Testis (tissue), 5 donors: ENCODE data around the gene PCDH11Y. TPM values are rescaled to one million over a fixed set of nuclear protein-coding genes. Genes with fewer than 3 reads are reported as not detected.
"Not testable (repeated sequence)": the region's sequence is repeated elsewhere in the genome, so short reads cannot be mapped to it uniquely, and the experiment has no call there.

Experiments
- DNase-seq: peaks from one replicate; pipeline ENCODE4 v3.0.0-alpha.2; 2019
- H3K27ac ChIP-seq, 2 donors: fragments of 200-600 bp; sonication (generic); one replicate each; pipeline ENCODE4 v1.5.1; 2019
- H3K27me3 ChIP-seq: fragments of 200-600 bp; sonication (generic); one replicate; pipeline ENCODE4 v1.5.1; 2019
- H3K36me3 ChIP-seq: fragments of 200-600 bp; sonication (generic); one replicate; pipeline ENCODE4 v1.5.1; 2017; ENCODE audit warnings: low read depth; ENCODE audit errors: missing control alignments
- H3K4me1 ChIP-seq: fragments of 200-600 bp; sonication (generic); one replicate; pipeline ENCODE4 v1.5.1; 2019
- H3K4me3 ChIP-seq, 2 donors: fragments of 200-600 bp; sonication (generic); one replicate each; pipeline ENCODE4 v1.5.1; 2017 to 2019
- H3K9me3 ChIP-seq: fragments of 200-600 bp; sonication (generic); one replicate; pipeline ENCODE4 v1.5.1; 2017
- CTCF ChIP-seq, 3 experiments: fragments of 450-650 bp in 2 of 3; fragments of 200-600 bp in 1 of 3; sonication (generic) in 1 of 3; IDR thresholded peaks; one replicate each; pipeline ENCODE4 v1.5.1; 2016 to 2019; ENCODE audit warnings: antibody characterized with exemption in 3 of 3, mild to moderate bottlenecking in 2 of 3, moderate library complexity in 1 of 3
- WGBS, 2 donors: methylation state at CpG; one replicate each; pipeline ENCODE4 v1.1.5; 2018; 5-methylcytosine and 5-hydroxymethylcytosine counted together
- intact Hi-C: fragments of 100-400 bp; cut with DNase I; formaldehyde crosslinking; loops from one replicate; pipeline ENCODE4 v1.15.1; 2023; ENCODE audit warnings: low total_unique reads
- long read RNA-seq, 2 donors: transcript quantifications; one replicate each; lab custom pipeline, GENCODE V29; 2026
- polyA plus RNA-seq: library from polyadenylated mRNA; stranded (reverse); fragments of 350-450 nt; fragmentation: Illumina TruSeq; extraction: RNeasy Lipid Tissue Mini Kit (QIAGEN cat#74804); gene quantifications from one replicate; pipeline ENCODE4 v1.2.3, GENCODE V29; 2014; ENCODE audit warnings: low read depth, low replicate concordance; ENCODE audit not compliant: insufficient read depth
- total RNA-seq, 2 donors: library from RNA; depleted of rRNA; stranded (reverse); fragments of >200 nt; gene quantifications; one replicate each; pipeline ENCODE4 v1.2.3, GENCODE V29; 2016

The PCDH11Y gene, protein sequence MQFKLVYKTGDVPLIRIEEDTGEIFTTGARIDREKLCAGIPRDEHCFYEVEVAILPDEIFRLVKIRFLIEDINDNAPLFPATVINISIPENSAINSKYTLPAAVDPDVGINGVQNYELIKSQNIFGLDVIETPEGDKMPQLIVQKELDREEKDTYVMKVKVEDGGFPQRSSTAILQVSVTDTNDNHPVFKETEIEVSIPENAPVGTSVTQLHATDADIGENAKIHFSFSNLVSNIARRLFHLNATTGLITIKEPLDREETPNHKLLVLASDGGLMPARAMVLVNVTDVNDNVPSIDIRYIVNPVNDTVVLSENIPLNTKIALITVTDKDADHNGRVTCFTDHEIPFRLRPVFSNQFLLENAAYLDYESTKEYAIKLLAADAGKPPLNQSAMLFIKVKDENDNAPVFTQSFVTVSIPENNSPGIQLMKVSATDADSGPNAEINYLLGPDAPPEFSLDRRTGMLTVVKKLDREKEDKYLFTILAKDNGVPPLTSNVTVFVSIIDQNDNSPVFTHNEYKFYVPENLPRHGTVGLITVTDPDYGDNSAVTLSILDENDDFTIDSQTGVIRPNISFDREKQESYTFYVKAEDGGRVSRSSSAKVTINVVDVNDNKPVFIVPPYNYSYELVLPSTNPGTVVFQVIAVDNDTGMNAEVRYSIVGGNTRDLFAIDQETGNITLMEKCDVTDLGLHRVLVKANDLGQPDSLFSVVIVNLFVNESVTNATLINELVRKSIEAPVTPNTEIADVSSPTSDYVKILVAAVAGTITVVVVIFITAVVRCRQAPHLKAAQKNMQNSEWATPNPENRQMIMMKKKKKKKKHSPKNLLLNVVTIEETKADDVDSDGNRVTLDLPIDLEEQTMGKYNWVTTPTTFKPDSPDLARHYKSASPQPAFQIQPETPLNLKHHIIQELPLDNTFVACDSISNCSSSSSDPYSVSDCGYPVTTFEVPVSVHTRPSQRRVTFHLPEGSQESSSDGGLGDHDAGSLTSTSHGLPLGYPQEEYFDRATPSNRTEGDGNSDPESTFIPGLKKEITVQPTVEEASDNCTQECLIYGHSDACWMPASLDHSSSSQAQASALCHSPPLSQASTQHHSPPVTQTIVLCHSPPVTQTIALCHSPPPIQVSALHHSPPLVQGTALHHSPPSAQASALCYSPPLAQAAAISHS (N-terminal part only)
- total RNA-seq (1 to 10 TPM; 1.4 to 4.2 TPM), polyA plus RNA-seq (0.40 TPM)
- long read RNA-seq, donor 1, full-length matches to known transcripts, result 1 of 1 reads
- long read RNA-seq, donor 1, partial matches to known transcripts, result 0 of 1 reads
- long read RNA-seq, donor 1, other reads (novel, unspliced or antisense), result 0 of 1 reads
- long read RNA-seq, donor 2, result 0 reads

GRCh38 chrY:5000057-5000456 lies at the start of gene PCDH11Y:
PCDH11Y (plus strand) TSS chrY:5000296; CDS start chrY:5057100, 56,804 bp downstream.
- H3K4me3 ChIP-seq, H3K9me3 ChIP-seq, H3K36me3 ChIP-seq, H3K27me3 ChIP-seq, H3K4me1 ChIP-seq, H3K27ac ChIP-seq, intact Hi-C loops: not testable (repeated sequence)
- WGBS, 2 donors, result no CpG with 5 or more reads among the region's 21 CpGs
- DNase-seq, result peak; percentile 28

DNA sequence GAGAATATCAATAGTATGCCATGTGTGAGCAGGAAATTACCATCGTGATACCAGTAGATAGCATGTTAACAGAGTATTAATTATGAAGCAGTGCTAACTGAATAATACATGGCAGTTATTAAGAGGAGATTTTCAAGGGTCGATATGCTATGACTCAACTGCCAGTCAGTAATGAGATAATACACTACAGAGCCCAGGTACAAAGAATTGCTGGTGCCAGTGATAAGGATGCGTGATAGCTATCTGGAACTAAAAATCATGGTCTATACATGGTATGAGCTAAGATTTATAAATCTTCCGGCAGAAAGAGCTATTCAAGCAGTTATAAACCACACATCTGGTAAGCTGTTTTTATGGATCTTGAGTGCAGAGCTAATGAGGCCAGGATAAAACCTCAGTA lies 32.2 kb upstream of the PCDH11Y start:
- intact Hi-C loops, DNase-seq, H3K9me3 ChIP-seq, H3K27me3 ChIP-seq, H3K36me3 ChIP-seq, H3K4me3 ChIP-seq, H3K4me1 ChIP-seq, H3K27ac ChIP-seq: not testable (repeated sequence)
- WGBS, 2 donors, result 67% methylated on average over 1 of the region's 4 CpGs; no CpG with 5 or more reads in 1 of the 2 donors

DNA sequence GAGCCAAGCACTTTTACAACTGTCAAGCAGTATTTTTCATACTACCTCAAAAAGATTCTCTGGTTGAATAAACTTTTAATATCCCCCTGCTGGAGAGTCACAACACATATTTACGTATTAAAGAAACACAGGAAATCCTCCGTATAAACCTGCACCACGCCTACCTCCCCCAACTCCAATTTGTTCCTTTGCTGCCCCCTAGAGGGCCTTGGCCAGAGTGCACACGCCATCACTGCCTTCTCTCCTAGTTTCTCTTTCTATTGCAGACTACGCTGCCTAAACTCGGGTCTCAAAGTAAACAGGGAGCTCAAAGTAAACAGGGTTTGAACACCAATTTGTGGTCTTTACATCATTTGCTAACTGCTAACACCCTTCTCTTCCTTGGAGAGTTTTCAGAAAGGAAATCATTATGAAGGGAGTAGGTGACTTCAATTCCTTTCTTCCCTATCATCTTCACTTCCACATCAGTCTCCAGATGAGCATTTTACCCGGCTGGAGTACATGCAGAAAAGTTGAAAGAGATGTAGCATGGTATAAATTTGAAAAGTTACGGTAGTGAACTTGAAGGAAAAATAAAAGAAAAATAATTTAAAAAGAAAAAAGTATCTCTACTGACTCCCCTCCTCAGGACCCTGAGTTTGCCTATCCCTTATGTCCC lies 8.2 kb upstream of the PCDH11Y start:
- H3K4me3 ChIP-seq, intact Hi-C loops, H3K36me3 ChIP-seq, H3K27me3 ChIP-seq, DNase-seq, H3K4me1 ChIP-seq, H3K27ac ChIP-seq, H3K9me3 ChIP-seq: not testable (repeated sequence)
- peak in 1 of 3 experiments; percentile 9 for TF ChIP-seq CTCF (IDR thresholded peaks at IDR 0.05)
- 10 to 16% methylated on average over 2 to 3 of the region's 8 CpGs for WGBS, 2 donors

- 56 to 67% methylated on average over 5 of the region's 5 CpGs for WGBS, 2 donors
- H3K9me3 ChIP-seq, H3K4me3 ChIP-seq, intact Hi-C loops, H3K36me3 ChIP-seq, DNase-seq, H3K27me3 ChIP-seq, H3K27ac ChIP-seq, H3K4me1 ChIP-seq: not testable (repeated sequence)
Observed at GRCh38 chrY:4994892-4995291, 5.2 kb upstream of the PCDH11Y start.

DNA sequence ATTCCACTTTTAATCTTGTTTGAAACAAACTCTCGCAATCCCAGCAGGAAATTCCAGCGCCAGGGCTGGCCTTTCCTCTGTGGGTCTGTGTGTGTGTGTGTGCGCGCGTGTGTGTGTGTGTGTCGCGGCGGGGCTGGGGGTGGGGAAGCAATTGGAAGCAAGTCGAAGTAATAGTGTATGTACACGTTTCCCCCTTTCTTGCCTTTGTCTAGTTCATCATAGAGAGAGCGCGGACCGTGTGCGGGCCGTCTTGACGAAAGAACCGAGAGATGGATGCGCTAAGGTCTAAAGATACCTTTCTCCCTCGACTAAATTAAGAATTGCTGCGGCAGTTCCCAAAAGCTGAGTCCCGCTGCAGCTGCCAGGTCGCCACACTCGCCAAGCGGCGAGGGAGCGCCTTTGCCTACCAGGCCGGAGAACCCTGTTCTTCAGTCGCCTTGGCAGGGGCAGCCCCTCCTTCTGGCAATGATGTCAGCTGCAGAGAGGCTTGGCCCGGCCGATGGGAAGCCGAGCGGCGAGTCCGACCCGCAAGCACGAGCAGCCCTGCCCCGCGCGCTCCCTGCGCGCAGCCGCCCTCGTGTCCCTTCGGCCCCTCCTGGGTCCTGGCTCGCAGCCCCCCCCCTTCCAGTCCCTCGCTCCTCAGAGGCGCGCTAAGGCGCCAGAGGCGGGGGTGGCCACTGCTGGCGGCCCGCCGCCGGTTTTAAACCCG lies 2.5 kb downstream of the PCDH11Y start:
- H3K4me1 ChIP-seq, H3K27ac ChIP-seq, intact Hi-C loops, H3K36me3 ChIP-seq, H3K9me3 ChIP-seq, H3K27me3 ChIP-seq, DNase-seq, H3K4me3 ChIP-seq: not testable (repeated sequence)
- WGBS, 2 donors, result 10 to 15% methylated on average over 4 to 25 of the region's 55 CpGs

DNA sequence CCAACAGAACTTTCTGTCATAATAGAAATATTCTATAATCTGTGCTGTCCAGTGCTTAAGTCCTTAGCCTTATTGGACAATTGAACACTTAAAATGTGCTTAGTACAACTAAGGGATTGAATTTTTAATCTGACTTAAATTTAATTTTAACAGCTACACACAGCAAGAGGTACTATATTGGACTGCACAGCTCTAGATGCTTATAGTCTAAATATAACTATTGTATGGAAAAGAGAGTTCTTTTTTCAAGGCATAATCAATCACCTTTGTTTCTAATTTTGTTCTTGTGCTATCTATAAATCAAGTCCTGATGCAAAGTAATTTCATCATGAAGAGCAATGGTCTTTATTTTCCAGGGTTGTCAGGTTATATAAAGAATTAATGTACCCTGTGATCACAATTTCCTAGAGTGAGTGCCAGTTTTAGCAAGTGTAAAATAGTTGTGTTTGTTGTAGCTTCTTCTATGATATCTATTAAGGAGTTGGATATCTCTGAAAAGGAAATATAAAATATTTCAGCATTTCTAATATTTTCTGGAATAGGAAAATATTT lies 39.0 kb downstream of the PCDH11Y start:
- H3K36me3 ChIP-seq, H3K4me1 ChIP-seq, DNase-seq, H3K27me3 ChIP-seq, H3K9me3 ChIP-seq, H3K27ac ChIP-seq, intact Hi-C loops, H3K4me3 ChIP-seq: not testable (repeated sequence)

DNA sequence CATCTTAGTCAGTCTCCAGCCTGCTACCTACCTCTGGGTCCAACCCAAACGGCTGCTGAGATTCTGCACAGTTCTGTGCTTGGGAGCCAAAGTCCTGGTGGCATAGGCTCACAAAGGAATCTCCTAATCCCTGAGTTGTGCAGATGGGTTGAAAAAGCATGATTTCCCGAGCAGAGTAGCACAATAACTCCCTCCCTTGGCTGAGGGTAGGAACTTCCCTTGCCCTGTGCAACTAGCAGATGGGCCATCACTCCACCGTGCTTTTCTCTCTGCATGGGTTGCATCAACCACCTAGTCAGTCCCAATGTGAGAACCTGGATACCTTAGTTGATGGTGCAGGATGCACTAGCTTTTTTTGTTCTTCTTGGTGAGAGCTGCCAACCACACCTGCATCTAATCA lies 82.9 kb downstream of the PCDH11Y start:
- H3K36me3 ChIP-seq, H3K4me3 ChIP-seq, H3K27me3 ChIP-seq, DNase-seq, H3K4me1 ChIP-seq, H3K9me3 ChIP-seq, H3K27ac ChIP-seq, intact Hi-C loops: not testable (repeated sequence)
- 83% methylated on average over 2 of the region's 3 CpGs; no CpG with 5 or more reads in 1 of the 2 donors for WGBS, 2 donors

DNA sequence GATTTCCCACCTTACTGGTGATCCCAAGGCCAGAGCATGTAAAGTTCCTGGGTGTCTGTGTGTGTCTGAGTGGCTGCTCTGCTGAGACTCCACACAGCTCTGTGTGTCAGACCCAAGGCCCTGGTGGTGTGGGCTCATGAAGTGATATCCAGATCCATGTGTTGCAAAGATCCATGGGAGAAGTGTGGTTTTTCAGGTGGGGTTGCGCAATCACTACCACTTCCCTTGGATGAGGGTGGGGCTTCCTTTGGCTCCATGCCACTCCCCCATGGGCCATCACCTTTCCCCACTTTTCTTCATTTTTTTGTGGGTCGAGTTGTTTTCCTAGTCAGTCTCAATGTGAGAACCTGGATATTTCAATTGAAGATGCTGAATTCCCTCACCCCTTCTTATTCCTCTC lies 182.9 kb downstream of the PCDH11Y start:
- DNase-seq, intact Hi-C loops: not testable (repeated sequence)

GRCh38 chrY:5215116-5215515 lies 215.0 kb downstream of the PCDH11Y start:
- H3K36me3 ChIP-seq, H3K27ac ChIP-seq, H3K4me1 ChIP-seq, H3K9me3 ChIP-seq, DNase-seq, H3K27me3 ChIP-seq, H3K4me3 ChIP-seq, intact Hi-C loops: not testable (repeated sequence)
- WGBS, 2 donors, result 100% methylated on average over 1 of the region's 2 CpGs; no CpG with 5 or more reads in 1 of the 2 donors

More for the DNA sequence above, 182.9 kb downstream of the PCDH11Y start:
- not testable (repeated sequence) for H3K27ac ChIP-seq, H3K4me3 ChIP-seq, H3K36me3 ChIP-seq, H3K9me3 ChIP-seq, H3K4me1 ChIP-seq, H3K27me3 ChIP-seq
- WGBS, 2 donors, result 90 to 94% methylated on average over 2 of the region's 2 CpGs
